Measurements from ENCODE around the gene CLIC3. TPM values are rescaled to one million over a fixed set of nuclear protein-coding genes. Genes with fewer than 3 reads are reported as not detected.

CLIC3 gene
- total RNA-seq, 1 donor from 2014 or later: not detected

GRCh38 chr9:136957901-136958300 lies 38.5 kb downstream of the CLIC3 start:
- no peak for TF ChIP-seq CTCF (IDR thresholded peaks at IDR 0.05; ENCODE audit: unreplicated experiment)
- no peak for DNase-seq (ENCODE audit: low spot score, unreplicated experiment)
- H3K36me3 Mint-ChIP-seq (ENCODE audit: insufficient read depth): no peaks in the 10 kb centered on the region
- H3K9me3 Mint-ChIP-seq (ENCODE audit: low read depth): peaks cover 7% of the 10 kb centered on the region
- H3K27me3 Mint-ChIP-seq: no peaks in the 10 kb centered on the region
- no peaks in the 10 kb centered on the region for H3K4me1 Mint-ChIP-seq (ENCODE audit: low read depth)
- no peak overlapping the region for H3K4me3 Mint-ChIP-seq (ENCODE audit: low read depth)
- no peak overlapping the region for H3K27ac Mint-ChIP-seq

DNA sequence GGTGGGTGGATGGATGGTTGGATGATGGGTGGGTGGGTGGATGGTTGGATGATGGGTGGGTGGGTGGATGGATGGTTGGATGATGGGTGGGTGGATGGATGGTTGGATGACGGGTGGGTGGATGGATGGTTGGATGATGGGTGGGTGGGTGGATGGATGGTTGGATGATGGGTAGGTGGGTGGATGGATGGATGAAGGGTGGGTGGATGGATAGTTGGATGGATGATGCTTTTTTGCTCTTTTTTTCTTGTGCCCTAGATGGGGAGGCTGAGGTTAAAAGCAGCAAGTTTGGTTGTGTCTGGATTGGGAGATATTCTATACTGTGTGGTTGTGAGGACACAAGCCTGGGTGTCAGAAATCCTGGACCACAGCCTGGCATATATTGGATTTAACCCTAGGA lies 38.9 kb downstream of the CLIC3 start:
- no peak overlapping the region for H3K27ac Mint-ChIP-seq
- DNase-seq (ENCODE audit: low spot score, unreplicated experiment): no peak
- TF ChIP-seq CTCF (IDR thresholded peaks at IDR 0.05; ENCODE audit: unreplicated experiment): no peak
- no peaks in the 10 kb centered on the region for H3K4me1 Mint-ChIP-seq (ENCODE audit: low read depth)
- H3K36me3 Mint-ChIP-seq (ENCODE audit: insufficient read depth): no peaks in the 10 kb centered on the region
- no peak overlapping the region for H3K4me3 Mint-ChIP-seq (ENCODE audit: low read depth)
- H3K9me3 Mint-ChIP-seq (ENCODE audit: low read depth): peaks cover 7% of the 10 kb centered on the region
- H3K27me3 Mint-ChIP-seq: no peaks in the 10 kb centered on the region

DNA sequence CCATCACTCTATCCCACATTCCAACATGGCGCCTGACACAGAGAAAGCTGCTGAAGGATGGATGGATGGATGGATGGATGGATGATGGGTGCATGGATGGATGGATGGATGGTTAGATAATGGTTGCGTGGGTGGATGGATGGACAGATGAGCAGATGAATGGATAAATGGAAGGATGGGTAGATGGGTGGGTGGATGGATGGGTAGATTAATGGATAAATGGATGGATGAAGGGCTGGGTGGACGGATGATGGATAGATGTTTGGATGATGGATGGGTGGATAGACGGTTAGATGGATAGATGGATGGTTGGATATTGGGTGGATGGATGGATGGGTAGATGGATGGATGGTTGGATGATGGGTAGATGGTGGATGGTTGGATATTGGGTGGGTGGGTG lies 39.8 kb downstream of the CLIC3 start:
- H3K9me3 Mint-ChIP-seq (ENCODE audit: low read depth): peaks cover 7% of the 10 kb centered on the region
- H3K4me3 Mint-ChIP-seq (ENCODE audit: low read depth): no peak overlapping the region
- TF ChIP-seq CTCF (IDR thresholded peaks at IDR 0.05; ENCODE audit: unreplicated experiment): no peak
- H3K4me1 Mint-ChIP-seq (ENCODE audit: low read depth): no peaks in the 10 kb centered on the region
- H3K27ac Mint-ChIP-seq: no peak overlapping the region
- DNase-seq (ENCODE audit: low spot score, unreplicated experiment): no peak
- no peaks in the 10 kb centered on the region for H3K27me3 Mint-ChIP-seq
- no peaks in the 10 kb centered on the region for H3K36me3 Mint-ChIP-seq (ENCODE audit: insufficient read depth)

DNA sequence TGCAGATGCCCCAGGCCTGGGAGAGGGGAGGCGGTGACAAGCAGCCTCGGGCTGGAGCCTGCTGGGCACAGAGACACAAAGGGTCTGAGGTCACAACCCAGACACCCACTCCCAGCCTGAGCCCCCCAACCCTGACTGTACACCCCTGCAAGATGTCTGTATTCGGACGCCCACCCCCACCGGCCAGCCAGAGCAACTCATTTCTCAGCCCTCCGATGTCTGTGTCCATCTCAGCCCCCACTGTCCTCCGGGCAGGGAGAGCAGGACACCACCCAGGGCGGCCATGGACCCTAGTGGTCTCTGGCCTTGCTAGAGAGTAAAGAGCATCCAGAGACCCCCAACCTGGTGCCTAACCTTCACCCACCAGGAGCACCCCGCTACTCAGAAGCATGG lies 40.4 kb downstream of the CLIC3 start:
- Mint-ChIP-seq H3K9me3 (ENCODE audit: low read depth) (peaks cover 7% of the 10 kb centered on the region), H3K4me3 (ENCODE audit: low read depth) (no peak overlapping the region), H3K27ac (no peak overlapping the region), H3K4me1 (ENCODE audit: low read depth) (no peaks in the 10 kb centered on the region), H3K36me3 (ENCODE audit: insufficient read depth) (no peaks in the 10 kb centered on the region), H3K27me3 (no peaks in the 10 kb centered on the region)
- no peak for TF ChIP-seq CTCF (IDR thresholded peaks at IDR 0.05; ENCODE audit: unreplicated experiment)
- DNase-seq (ENCODE audit: low spot score, unreplicated experiment): no peak

DNA sequence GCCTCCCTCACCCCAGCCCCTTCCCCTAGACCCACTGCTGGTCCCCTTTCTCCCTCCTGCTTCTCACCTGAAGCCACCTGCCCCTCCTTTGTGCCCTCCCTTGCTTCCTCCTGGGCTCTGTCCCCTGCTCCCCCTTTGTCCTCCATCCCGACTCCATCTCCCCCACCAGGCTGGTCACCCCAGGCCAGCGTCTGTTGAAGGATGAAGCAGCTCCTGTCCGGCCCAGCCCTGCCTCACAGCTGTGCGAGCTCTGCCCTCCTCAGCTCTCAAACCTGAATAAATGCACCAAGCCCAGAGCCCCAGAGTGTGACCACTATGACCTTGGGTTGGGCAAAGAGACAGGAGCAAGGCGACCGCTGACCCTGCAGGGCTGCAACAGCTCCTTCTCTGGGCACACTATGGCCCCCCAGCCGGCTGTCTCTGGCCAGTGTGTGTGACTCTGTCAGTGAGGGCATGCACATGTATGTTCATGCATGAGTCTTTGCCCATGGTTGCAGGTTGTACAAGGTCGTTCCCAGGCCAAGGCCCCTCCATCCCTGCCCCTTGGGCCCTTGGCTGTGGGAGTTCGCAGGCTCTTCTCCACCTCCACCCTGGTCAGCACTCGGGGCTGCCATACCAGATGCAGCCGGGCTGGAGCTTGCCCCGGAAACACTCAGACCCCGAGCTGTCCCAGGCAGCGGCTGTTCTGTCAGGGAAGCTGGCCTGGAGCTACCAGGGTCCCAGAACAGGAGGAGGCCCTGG lies 41.0 kb downstream of the CLIC3 start:
- H3K4me1 Mint-ChIP-seq (ENCODE audit: low read depth): no peaks in the 10 kb centered on the region
- TF ChIP-seq CTCF (IDR thresholded peaks at IDR 0.05; ENCODE audit: unreplicated experiment): no peak
- no peak overlapping the region for H3K27ac Mint-ChIP-seq
- no peaks in the 10 kb centered on the region for H3K36me3 Mint-ChIP-seq (ENCODE audit: insufficient read depth)
- H3K4me3 Mint-ChIP-seq (ENCODE audit: low read depth): no peak overlapping the region
- H3K27me3 Mint-ChIP-seq: no peaks in the 10 kb centered on the region
- peaks cover 7% of the 10 kb centered on the region for H3K9me3 Mint-ChIP-seq (ENCODE audit: low read depth)
- no peak for DNase-seq (ENCODE audit: low spot score, unreplicated experiment)
